HL-60 (cell line): Measurements from ENCODE around the gene NR3C1.

Source experiments
- DNase-seq, 2 experiments: peaks; one replicate each; pipeline ENCODE4 v3.0.0-alpha.2; 2010 to 2020; ENCODE audit warnings: low read depth in 1 of 2, low spot score in 1 of 2
- H3K27ac ChIP-seq: fragments of 250-450 bp; sonication (Bioruptor Pico); replicated peaks from 2 replicates; pipeline ENCODE4 v1.5.1; 2020; ENCODE audit warnings: mild to moderate bottlenecking, moderate library complexity
- H3K27me3 ChIP-seq: fragments of 250-450 bp; sonication (Bioruptor Pico); 2 replicates; pipeline ENCODE4 v1.5.1; 2021; ENCODE audit warnings: mild to moderate bottlenecking, moderate library complexity; ENCODE audit not compliant: insufficient read depth, poor library complexity, severe bottlenecking
- H3K4me3 ChIP-seq: replicated peaks from 2 replicates; pipeline ENCODE4 v1.5.1; 2011; ENCODE audit warnings: mild to moderate bottlenecking, control low read depth, low read length; ENCODE audit not compliant: insufficient read depth
- GABPA ChIP-seq: IDR thresholded peaks from 2 replicates; pipeline ENCODE4 v1.6.1; 2012; ENCODE audit warnings: low read depth
- POLR2AphosphoS5 ChIP-seq: IDR thresholded peaks from 2 replicates; pipeline ENCODE4 v1.6.1; 2012; ENCODE audit warnings: low read depth
- SPI1 ChIP-seq: IDR thresholded peaks from 2 replicates; pipeline ENCODE4 v1.6.1; 2012; ENCODE audit warnings: low read depth, mild to moderate bottlenecking, borderline replicate concordance
- TF ChIP-seq, protein P1 (sequence below): IDR thresholded peaks from 2 replicates; pipeline ENCODE4 v1.6.1; 2012; ENCODE audit warnings: low read depth; ENCODE audit not compliant: insufficient replicate concordance
- TF ChIP-seq, protein P2 (sequence below): IDR thresholded peaks from one replicate; pipeline ENCODE4 v1.5.1; 2011; ENCODE audit warnings: low read length, control low read depth, inconsistent platforms; ENCODE audit not compliant: insufficient read depth

NR3C1 gene

DNA sequence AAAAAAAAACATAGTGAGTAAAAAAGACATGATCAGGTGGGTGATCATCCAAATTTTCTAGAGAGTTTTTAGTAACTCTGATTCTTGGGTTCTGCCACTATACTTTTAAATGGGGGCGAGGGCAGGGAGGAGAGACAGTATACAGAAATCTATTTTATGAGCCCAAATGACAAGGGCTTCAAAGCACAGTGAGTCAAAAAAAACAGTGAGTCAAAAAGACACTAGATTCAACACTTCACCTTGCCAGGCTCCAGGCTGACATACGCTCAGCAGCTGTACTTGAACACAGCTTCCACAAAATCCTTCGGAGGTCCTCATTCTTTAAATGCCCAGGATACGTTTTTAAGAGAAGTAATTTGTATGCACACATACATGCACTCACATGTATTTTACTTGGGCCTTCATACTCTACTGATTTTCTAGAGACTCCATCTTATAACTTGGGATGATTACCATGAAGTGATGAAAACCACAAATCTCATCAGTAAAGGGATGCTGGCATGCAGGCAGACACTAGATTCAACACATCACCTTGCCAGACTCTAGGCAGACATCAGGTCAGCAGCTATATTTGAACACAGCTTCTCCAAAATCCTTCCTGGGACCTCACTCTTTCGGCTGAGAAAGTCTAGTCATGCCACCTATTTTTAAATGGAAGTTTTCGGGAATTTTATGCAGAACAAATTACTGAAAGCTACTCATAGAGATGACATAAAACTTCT, 28.8 kb downstream of the NR3C1 start:
- TF ChIP-seq POLR2AphosphoS5 (no peak), SPI1 (no peak), GABPA (no peak)
- TF ChIP-seq, protein P1, sequence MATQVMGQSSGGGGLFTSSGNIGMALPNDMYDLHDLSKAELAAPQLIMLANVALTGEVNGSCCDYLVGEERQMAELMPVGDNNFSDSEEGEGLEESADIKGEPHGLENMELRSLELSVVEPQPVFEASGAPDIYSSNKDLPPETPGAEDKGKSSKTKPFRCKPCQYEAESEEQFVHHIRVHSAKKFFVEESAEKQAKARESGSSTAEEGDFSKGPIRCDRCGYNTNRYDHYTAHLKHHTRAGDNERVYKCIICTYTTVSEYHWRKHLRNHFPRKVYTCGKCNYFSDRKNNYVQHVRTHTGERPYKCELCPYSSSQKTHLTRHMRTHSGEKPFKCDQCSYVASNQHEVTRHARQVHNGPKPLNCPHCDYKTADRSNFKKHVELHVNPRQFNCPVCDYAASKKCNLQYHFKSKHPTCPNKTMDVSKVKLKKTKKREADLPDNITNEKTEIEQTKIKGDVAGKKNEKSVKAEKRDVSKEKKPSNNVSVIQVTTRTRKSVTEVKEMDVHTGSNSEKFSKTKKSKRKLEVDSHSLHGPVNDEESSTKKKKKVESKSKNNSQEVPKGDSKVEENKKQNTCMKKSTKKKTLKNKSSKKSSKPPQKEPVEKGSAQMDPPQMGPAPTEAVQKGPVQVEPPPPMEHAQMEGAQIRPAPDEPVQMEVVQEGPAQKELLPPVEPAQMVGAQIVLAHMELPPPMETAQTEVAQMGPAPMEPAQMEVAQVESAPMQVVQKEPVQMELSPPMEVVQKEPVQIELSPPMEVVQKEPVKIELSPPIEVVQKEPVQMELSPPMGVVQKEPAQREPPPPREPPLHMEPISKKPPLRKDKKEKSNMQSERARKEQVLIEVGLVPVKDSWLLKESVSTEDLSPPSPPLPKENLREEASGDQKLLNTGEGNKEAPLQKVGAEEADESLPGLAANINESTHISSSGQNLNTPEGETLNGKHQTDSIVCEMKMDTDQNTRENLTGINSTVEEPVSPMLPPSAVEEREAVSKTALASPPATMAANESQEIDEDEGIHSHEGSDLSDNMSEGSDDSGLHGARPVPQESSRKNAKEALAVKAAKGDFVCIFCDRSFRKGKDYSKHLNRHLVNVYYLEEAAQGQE = no peak
- TF ChIP-seq, protein P2, sequence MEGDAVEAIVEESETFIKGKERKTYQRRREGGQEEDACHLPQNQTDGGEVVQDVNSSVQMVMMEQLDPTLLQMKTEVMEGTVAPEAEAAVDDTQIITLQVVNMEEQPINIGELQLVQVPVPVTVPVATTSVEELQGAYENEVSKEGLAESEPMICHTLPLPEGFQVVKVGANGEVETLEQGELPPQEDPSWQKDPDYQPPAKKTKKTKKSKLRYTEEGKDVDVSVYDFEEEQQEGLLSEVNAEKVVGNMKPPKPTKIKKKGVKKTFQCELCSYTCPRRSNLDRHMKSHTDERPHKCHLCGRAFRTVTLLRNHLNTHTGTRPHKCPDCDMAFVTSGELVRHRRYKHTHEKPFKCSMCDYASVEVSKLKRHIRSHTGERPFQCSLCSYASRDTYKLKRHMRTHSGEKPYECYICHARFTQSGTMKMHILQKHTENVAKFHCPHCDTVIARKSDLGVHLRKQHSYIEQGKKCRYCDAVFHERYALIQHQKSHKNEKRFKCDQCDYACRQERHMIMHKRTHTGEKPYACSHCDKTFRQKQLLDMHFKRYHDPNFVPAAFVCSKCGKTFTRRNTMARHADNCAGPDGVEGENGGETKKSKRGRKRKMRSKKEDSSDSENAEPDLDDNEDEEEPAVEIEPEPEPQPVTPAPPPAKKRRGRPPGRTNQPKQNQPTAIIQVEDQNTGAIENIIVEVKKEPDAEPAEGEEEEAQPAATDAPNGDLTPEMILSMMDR = no peak
- H3K4me3 ChIP-seq = no peak overlapping the region

DNA sequence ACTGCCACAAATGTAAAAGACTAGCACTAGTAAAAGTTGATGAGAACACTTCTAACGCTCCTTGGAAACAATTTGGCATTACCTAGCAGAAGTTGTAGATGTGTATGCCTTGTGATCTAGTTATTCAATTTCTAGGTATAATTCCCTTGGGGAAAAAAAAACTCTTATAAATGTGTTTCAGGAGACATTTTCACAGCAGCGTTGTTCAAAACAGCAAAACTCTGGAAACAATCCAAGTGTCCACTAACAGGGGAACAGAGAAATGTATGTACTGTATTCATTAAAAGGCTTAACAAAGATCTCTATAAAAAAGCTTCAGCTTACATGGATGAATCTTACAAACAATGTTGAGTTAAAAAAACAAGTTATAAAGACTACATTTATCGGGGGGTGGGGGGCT, 30.4 kb downstream of the NR3C1 start:
- Histone ChIP-seq H3K27ac (no peak overlapping the region), H3K27me3 (no peaks in the 10 kb centered on the region), H3K4me3 (no peak overlapping the region)
- no peak for DNase-seq
- TF ChIP-seq GABPA (no peak), POLR2AphosphoS5 (no peak), SPI1 (no peak)
- TF ChIP-seq, protein P2 = no peak
- TF ChIP-seq, protein P1 = no peak

More for the DNA sequence above, 28.8 kb downstream of the NR3C1 start:
- no peaks in the 10 kb centered on the region for H3K27me3 ChIP-seq
- no peak overlapping the region for H3K27ac ChIP-seq
- DNase-seq = no peak

DNA sequence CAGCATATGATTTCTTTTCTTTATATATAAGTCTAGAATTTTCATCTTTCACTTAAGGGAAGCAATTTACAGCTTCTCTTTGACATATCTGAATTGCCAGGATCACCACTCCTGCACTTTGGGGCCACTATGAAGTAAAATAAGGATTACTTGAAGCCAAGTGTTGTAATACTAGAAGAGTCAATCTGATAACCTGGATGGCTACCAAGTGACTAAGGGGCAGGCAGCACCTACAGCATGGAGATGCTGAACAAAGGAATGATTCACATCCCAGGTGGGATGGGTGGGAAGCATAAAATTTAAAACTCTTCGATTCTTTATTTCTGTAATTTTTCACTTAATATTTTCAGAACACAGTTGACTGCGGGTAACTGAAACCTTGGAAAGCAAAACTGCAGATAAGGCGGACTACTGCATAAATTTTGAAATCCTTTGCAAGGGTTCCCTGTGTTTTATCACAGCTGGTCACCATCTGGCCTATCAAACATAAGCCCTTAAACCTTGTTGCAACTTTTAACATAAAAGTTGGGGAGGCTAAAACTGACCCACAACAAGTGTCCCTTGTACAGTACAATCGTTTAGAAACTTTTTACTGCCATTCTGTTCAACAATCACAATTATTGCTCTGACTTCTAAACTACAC, 31.2 kb downstream of the NR3C1 start:
- no peak for TF ChIP-seq SPI1
- Histone ChIP-seq H3K27me3 (no peaks in the 10 kb centered on the region), H3K27ac (no peak overlapping the region), H3K4me3 (no peak overlapping the region)
- no peak for DNase-seq

DNA sequence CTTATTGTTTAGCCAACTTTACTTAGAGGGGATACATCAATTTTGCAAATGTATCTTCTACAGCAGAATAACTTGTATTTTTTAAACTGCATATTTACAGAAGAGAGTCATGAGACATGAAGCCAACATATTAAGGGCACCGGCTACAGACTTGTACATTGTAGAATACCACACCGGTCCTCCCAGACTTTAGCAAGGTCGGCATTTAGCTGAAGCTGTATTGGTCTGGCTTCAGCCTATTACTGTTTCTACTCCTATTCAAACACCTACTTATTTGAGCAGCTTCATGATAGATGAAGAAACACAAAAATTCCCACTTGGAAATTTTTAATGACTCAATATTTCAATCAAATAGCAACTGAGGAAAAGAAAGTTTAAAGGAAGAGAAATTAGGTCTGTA, 33.0 kb downstream of the NR3C1 start:
- no peaks in the 10 kb centered on the region for H3K27me3 ChIP-seq
- no peak for DNase-seq
- no peak overlapping the region for H3K27ac ChIP-seq
- no peak overlapping the region for H3K4me3 ChIP-seq
- TF ChIP-seq POLR2AphosphoS5 (no peak), GABPA (no peak), SPI1 (no peak)
- TF ChIP-seq, protein P1 = no peak
- TF ChIP-seq, protein P2 = no peak
